Nephron progenitor cell (in vitro differentiated cells): ENCODE results near the gene ACAP2.
A peak's percentile ranks its signal among the peaks of the same experiment; 100 is the strongest.

Experiments
- DNase-seq: peaks from one replicate; pipeline ENCODE4 v3.0.0; 2021
- H3K27ac Mint-ChIP-seq: 2 replicates; pipeline ENCODE4 v1.8.0; 2021; ENCODE audit warnings: mild to moderate bottlenecking, moderate library complexity, mixed read lengths
- H3K27me3 Mint-ChIP-seq: 2 replicates; pipeline ENCODE4 v1.8.0; 2021; ENCODE audit warnings: mild to moderate bottlenecking, low read depth, mixed read lengths; ENCODE audit not compliant: poor library complexity
- H3K36me3 Mint-ChIP-seq: 2 replicates; pipeline ENCODE4 v1.8.0; 2021; ENCODE audit warnings: low read depth, mixed read lengths
- H3K4me1 Mint-ChIP-seq: 2 replicates; pipeline ENCODE4 v1.8.0; 2021; ENCODE audit warnings: mixed read lengths
- H3K4me3 Mint-ChIP-seq: 2 replicates; pipeline ENCODE4 v1.8.0; 2021; ENCODE audit warnings: mild to moderate bottlenecking, moderate library complexity, mixed read lengths
- H3K9me3 Mint-ChIP-seq: 2 replicates; pipeline ENCODE4 v1.8.0; 2021; ENCODE audit warnings: mild to moderate bottlenecking, moderate library complexity, mixed read lengths
- TF ChIP-seq, protein P1 (sequence below): fragments of 200-600 bp; sonication (generic); IDR thresholded peaks from 2 replicates; pipeline ENCODE4 v1.5.0; 2021; ENCODE audit warnings: antibody characterized with exemption

ACAP2 gene

DNA sequence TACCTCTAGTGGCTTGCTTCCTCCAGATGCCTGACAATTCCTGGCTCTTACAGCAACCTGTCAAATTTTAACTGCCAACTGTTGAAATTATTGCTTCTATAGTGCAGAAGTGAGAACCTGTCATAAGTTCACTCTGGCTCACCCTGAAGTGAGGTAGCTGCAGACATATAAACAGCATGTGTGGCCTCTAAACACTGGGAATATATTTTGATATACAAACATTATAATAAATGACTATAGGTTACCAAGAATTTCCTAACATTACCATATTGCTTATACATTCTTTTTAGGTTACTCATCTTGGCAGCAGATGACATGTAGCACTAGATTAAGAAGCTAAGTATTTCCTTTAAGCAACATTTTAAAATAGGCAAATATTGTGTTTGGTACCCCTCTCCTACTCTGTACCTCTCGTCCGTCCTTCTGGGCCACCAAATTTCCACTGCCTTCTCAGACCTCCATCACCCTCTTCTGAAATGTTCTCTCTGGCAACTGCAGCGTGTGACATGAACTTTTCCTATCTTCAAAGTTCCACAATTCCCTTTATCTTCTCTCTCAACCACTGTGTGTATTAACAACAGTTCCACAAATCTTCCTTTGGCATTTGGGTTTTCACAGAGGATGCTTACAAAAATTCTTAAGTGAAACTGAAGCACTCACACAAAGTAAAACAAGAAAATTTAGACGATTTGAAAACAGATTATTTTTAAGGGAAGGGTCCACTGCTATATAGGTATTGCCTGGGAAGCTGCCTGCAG lies 156.5 kb downstream of the ACAP2 start:
- Mint-ChIP-seq H3K4me3 (no peak overlapping the region), H3K9me3 (no peaks in the 10 kb centered on the region)
- TF ChIP-seq, protein P1, sequence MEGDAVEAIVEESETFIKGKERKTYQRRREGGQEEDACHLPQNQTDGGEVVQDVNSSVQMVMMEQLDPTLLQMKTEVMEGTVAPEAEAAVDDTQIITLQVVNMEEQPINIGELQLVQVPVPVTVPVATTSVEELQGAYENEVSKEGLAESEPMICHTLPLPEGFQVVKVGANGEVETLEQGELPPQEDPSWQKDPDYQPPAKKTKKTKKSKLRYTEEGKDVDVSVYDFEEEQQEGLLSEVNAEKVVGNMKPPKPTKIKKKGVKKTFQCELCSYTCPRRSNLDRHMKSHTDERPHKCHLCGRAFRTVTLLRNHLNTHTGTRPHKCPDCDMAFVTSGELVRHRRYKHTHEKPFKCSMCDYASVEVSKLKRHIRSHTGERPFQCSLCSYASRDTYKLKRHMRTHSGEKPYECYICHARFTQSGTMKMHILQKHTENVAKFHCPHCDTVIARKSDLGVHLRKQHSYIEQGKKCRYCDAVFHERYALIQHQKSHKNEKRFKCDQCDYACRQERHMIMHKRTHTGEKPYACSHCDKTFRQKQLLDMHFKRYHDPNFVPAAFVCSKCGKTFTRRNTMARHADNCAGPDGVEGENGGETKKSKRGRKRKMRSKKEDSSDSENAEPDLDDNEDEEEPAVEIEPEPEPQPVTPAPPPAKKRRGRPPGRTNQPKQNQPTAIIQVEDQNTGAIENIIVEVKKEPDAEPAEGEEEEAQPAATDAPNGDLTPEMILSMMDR, result no peak

DNA sequence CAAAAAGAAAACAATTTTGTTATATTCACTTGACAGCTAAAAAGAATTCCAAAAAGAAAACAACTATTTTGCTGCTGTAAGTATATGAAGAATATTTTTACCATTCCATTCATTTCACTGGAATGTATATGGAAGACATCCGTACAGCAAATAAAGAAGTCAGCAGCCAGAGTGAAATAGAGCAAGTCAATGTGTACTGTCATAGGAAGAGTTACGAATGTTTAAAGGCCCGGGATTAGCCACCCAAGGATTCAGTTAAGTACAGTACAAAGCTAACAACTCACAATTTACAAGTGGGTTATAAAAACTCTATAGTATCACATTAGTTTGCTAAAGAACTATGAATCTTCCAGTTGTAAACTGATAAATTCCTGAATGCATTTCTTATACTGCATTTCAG lies 157.4 kb downstream of the ACAP2 start:
- Mint-ChIP-seq H3K4me1 (no peaks in the 10 kb centered on the region), H3K36me3 (peaks cover 45% of the 10 kb centered on the region), H3K27me3 (no peaks in the 10 kb centered on the region), H3K4me3 (no peak overlapping the region), H3K27ac (peak overlapping the region; percentile 27), H3K9me3 (no peaks in the 10 kb centered on the region)
- TF ChIP-seq, protein P1, result no peak
- DNase-seq, result no peak

More for the DNA sequence above, 156.5 kb downstream of the ACAP2 start:
- Mint-ChIP-seq H3K27ac (peak overlapping the region; percentile 71), H3K27me3 (no peaks in the 10 kb centered on the region), H3K4me1 (no peaks in the 10 kb centered on the region), H3K36me3 (peaks cover 44% of the 10 kb centered on the region)
- DNase-seq, result no peak

DNA sequence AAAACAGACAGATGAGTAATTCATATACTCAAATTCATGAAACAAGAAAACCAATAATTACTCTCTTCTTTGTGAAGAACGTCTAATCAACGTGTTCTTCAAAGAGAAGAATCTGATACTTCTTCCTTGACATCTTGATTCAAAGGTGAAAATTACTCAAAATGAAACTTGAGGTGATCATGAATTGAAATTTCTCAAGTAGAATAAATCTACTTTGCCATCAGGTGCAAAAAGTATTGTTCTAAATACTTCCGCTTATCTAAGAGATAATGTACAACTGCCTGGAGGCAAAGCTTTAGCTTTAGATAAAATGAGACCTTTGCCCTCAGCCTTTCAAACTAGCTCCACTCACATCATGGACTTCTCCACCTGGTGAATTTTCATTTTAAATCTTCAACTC lies 158.0 kb downstream of the ACAP2 start:
- peak overlapping the region; percentile 27 for H3K27ac Mint-ChIP-seq
- H3K4me1 Mint-ChIP-seq, result no peaks in the 10 kb centered on the region
- no peak overlapping the region for H3K4me3 Mint-ChIP-seq
- H3K9me3 Mint-ChIP-seq, result no peaks in the 10 kb centered on the region
- no peak for DNase-seq
- no peaks in the 10 kb centered on the region for H3K27me3 Mint-ChIP-seq
- TF ChIP-seq, protein P1, result no peak
- peaks cover 40% of the 10 kb centered on the region for H3K36me3 Mint-ChIP-seq

DNA sequence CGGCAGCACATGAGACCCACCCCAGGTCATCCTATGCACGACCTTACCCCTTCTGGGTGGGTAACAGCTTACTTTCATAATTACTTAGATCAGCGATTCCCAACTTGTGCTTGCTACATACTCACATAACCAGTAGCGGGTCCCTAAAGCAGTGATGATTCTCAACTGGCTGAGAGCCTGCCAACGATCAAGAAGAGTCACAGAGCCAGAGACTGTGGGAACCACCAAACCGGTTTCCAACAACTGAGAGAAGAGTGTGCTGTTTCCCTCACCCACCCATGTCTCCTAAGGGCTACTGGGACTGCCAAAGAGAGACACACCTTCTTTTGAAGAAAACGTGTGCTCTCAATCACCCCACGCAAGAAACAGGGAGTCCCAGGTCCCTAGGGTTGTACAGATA lies 159.9 kb downstream of the ACAP2 start:
- TF ChIP-seq, protein P1, result no peak
- Mint-ChIP-seq H3K36me3 (peaks cover 23% of the 10 kb centered on the region), H3K4me1 (no peaks in the 10 kb centered on the region), H3K27ac (peak overlapping the region; percentile 72), H3K27me3 (no peaks in the 10 kb centered on the region), H3K9me3 (no peaks in the 10 kb centered on the region), H3K4me3 (no peak overlapping the region)
- DNase-seq, result no peak

DNA sequence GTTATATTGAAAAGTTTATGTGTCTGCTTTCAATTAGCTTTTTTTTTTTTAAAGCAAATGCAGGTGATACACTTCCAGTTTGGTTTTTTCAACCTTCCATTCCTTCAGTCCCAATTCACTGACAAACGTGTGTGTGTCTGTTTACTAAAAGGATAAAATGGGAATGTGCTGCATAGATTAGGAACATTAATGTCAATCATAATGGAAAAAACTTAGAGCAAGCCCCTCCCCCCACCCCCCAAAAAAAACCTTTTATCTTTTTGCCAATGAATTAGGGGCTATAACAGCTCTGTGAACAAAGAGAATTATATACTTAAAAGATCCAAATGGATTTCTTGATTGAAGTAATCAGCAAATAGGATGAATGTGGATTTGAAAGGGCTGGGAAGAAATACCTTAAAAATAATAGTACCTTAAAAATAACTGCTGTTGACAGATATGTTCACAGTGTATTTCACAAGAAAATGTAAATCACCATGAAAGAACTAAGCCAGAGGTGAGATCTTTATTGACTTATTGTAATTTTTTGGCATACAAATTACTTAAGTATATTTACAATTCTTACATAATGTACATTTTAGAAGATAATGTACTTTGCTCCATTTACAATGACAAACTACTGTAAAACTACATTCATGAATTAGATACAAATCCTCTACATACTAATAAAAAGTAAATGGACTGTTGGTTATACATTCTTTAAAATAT lies 168.4 kb downstream of the ACAP2 start:
- DNase-seq, result no peak
- no peaks in the 10 kb centered on the region for H3K9me3 Mint-ChIP-seq
- H3K36me3 Mint-ChIP-seq, result no peaks in the 10 kb centered on the region
- TF ChIP-seq, protein P1, result no peak
- H3K4me3 Mint-ChIP-seq, result no peak overlapping the region
- H3K27me3 Mint-ChIP-seq, result no peaks in the 10 kb centered on the region
- no peak overlapping the region for H3K27ac Mint-ChIP-seq
- peaks cover 15% of the 10 kb centered on the region for H3K4me1 Mint-ChIP-seq
